HEK293 (cell line): Measurements from ENCODE around the gene MYLK4.

Experiments
- CTCF ChIA-PET: fragments of 350-600 bp; formaldehyde crosslinking; extraction: SDS; loops from one replicate; lab custom pipeline; 2021; ENCODE audit warnings: antibody characterized with exemption; lab: Yijun Ruan, JAX
- POLR2A ChIA-PET: fragments of 300-600 bp; formaldehyde crosslinking; extraction: SDS; loops from one replicate; lab custom pipeline; 2020; ENCODE audit warnings: antibody characterized with exemption, inconsistent platforms; lab: Yijun Ruan, JAX
- H3K27ac ChIP-seq: fragments of 200-500 bp; sonication (Bioruptor generic); 2 replicates; pipeline ENCODE4 v1.5.1; 2014; ENCODE audit warnings: low read depth, low read length, control low read depth, inconsistent platforms; ENCODE audit errors: extremely low read depth
- H3K36me3 ChIP-seq, 2 experiments: fragments of 200-500 bp in 1 of 2; sonication (Bioruptor generic) in 1 of 2; 1 replicate in 1 of 2; 2 replicates in 1 of 2; pipeline ENCODE4 v1.5.1; 2014 to 2017; ENCODE audit warnings: inconsistent platforms in 2 of 2, low read length in 2 of 2; ENCODE audit not compliant: control insufficient read depth in 2 of 2, insufficient read depth in 1 of 2
- H3K4me1 ChIP-seq: fragments of 200-500 bp; sonication (Bioruptor generic); 2 replicates; pipeline ENCODE4 v1.5.1; 2014; ENCODE audit warnings: mild to moderate bottlenecking, low read length, inconsistent platforms; ENCODE audit not compliant: control insufficient read depth, insufficient read depth
- H3K4me3 ChIP-seq: 2 replicates; pipeline ENCODE4 v1.5.1; 2011; ENCODE audit warnings: low read depth, mild to moderate bottlenecking, control low read depth, low read length, moderate library complexity
- H3K9me3 ChIP-seq: fragments of 200-500 bp; sonication (Bioruptor generic); 2 replicates; pipeline ENCODE4 v1.5.1; 2014; ENCODE audit warnings: low read depth, low read length, inconsistent platforms; ENCODE audit not compliant: control insufficient read depth, insufficient read depth
- INSM2 ChIP-seq: fragments of 450-650 bp; formaldehyde crosslinking; IDR thresholded peaks from 2 replicates; pipeline ENCODE4 v1.5.1; 2016; ENCODE audit warnings: missing biosample characterization, missing genetic modification characterization
- SP7 ChIP-seq: fragments of 450-650 bp; formaldehyde crosslinking; IDR thresholded peaks from 2 replicates; pipeline ENCODE4 v1.5.1; 2016; ENCODE audit warnings: missing biosample characterization, missing genetic modification characterization
- ZBTB20 ChIP-seq: fragments of 450-650 bp; formaldehyde crosslinking; IDR thresholded peaks from 2 replicates; pipeline ENCODE4 v1.5.1; 2016; ENCODE audit warnings: missing biosample characterization, missing genetic modification characterization
- ZFP69B ChIP-seq: fragments of 450-650 bp; formaldehyde crosslinking; IDR thresholded peaks from 2 replicates; pipeline ENCODE4 v1.5.1; 2016; ENCODE audit warnings: missing biosample characterization, missing genetic modification characterization
- ZIC2 ChIP-seq: fragments of 450-650 bp; formaldehyde crosslinking; IDR thresholded peaks from 2 replicates; pipeline ENCODE4 v1.5.1; 2016; ENCODE audit warnings: missing biosample characterization, missing genetic modification characterization
- ZNF214 ChIP-seq: fragments of 450-650 bp; formaldehyde crosslinking; IDR thresholded peaks from 2 replicates; pipeline ENCODE4 v1.5.1; 2017; ENCODE audit warnings: missing biosample characterization, mild to moderate bottlenecking, missing genetic modification characterization, borderline replicate concordance
- ZNF341 ChIP-seq: fragments of 450-650 bp; formaldehyde crosslinking; IDR thresholded peaks from 2 replicates; pipeline ENCODE4; 2016; ENCODE audit warnings: low read depth, missing biosample characterization, missing genetic modification characterization
- ZNF366 ChIP-seq: fragments of 450-650 bp; formaldehyde crosslinking; conservative IDR thresholded peaks from 2 replicates; pipeline ENCODE4 v1.5.1; 2016; ENCODE audit warnings: missing biosample characterization, missing genetic modification characterization
- ZNF426 ChIP-seq: fragments of 450-650 bp; formaldehyde crosslinking; IDR thresholded peaks from 2 replicates; pipeline ENCODE4 v1.5.1; 2017; ENCODE audit warnings: missing biosample characterization, missing genetic modification characterization, mild to moderate bottlenecking, inconsistent platforms, moderate library complexity
- ZNF510 ChIP-seq: fragments of 450-650 bp; formaldehyde crosslinking; IDR thresholded peaks from 2 replicates; pipeline ENCODE4 v1.5.1; 2018; ENCODE audit warnings: mild to moderate bottlenecking, missing genetic modification characterization, missing biosample characterization; ENCODE audit not compliant: insufficient replicate concordance
- ZNF623 ChIP-seq: fragments of 450-650 bp; formaldehyde crosslinking; IDR thresholded peaks from 2 replicates; pipeline ENCODE4 v1.5.1; 2016; ENCODE audit warnings: missing biosample characterization, missing genetic modification characterization
- ZNF658 ChIP-seq: fragments of 450-650 bp; formaldehyde crosslinking; IDR thresholded peaks from 2 replicates; pipeline ENCODE4; 2016; ENCODE audit warnings: missing biosample characterization, missing genetic modification characterization
- ZNF785 ChIP-seq: fragments of 450-650 bp; formaldehyde crosslinking; IDR thresholded peaks from 2 replicates; pipeline ENCODE4 v1.5.1; 2016; ENCODE audit warnings: missing biosample characterization, missing genetic modification characterization
- ZNF791 ChIP-seq: fragments of 450-650 bp; formaldehyde crosslinking; IDR thresholded peaks from 2 replicates; pipeline ENCODE4 v1.5.1; 2016; ENCODE audit warnings: missing biosample characterization, missing genetic modification characterization
- ZNF792 ChIP-seq: fragments of 450-650 bp; formaldehyde crosslinking; IDR thresholded peaks from 2 replicates; pipeline ENCODE4 v1.5.1; 2016; ENCODE audit warnings: missing biosample characterization, missing genetic modification characterization
- ZSCAN16 ChIP-seq: fragments of 450-650 bp; formaldehyde crosslinking; IDR thresholded peaks from 2 replicates; pipeline ENCODE4 v1.5.1; 2016; ENCODE audit warnings: missing biosample characterization, missing genetic modification characterization
- TF ChIP-seq, protein P1 (sequence below): fragments of 450-650 bp; formaldehyde crosslinking; IDR thresholded peaks from 2 replicates; pipeline ENCODE4 v1.5.1; 2017; ENCODE audit warnings: missing biosample characterization, missing genetic modification characterization
- TF ChIP-seq, protein P2 (sequence below): fragments of 450-650 bp; formaldehyde crosslinking; IDR thresholded peaks from 2 replicates; pipeline ENCODE4 v1.5.1; 2016; ENCODE audit warnings: missing biosample characterization, missing genetic modification characterization

Gene MYLK4

GRCh38 chr6:2752477-2753109, 1.9 kb upstream of the MYLK4 start (continued):
- TF ChIP-seq, protein P1, sequence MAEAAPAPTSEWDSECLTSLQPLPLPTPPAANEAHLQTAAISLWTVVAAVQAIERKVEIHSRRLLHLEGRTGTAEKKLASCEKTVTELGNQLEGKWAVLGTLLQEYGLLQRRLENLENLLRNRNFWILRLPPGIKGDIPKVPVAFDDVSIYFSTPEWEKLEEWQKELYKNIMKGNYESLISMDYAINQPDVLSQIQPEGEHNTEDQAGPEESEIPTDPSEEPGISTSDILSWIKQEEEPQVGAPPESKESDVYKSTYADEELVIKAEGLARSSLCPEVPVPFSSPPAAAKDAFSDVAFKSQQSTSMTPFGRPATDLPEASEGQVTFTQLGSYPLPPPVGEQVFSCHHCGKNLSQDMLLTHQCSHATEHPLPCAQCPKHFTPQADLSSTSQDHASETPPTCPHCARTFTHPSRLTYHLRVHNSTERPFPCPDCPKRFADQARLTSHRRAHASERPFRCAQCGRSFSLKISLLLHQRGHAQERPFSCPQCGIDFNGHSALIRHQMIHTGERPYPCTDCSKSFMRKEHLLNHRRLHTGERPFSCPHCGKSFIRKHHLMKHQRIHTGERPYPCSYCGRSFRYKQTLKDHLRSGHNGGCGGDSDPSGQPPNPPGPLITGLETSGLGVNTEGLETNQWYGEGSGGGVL (tag by site-specific recombination) = no peak
- TF ChIP-seq ZNF623 (no peak), ZNF366 (tag by site-specific recombination) (no peak), ZNF214 (tag by site-specific recombination) (no peak), INSM2 (tag by site-specific recombination) (no peak), ZIC2 (no peak), ZNF785 (tag by site-specific recombination) (no peak), ZSCAN16 (tag by site-specific recombination) (no peak)
- TF ChIP-seq, protein P2, sequence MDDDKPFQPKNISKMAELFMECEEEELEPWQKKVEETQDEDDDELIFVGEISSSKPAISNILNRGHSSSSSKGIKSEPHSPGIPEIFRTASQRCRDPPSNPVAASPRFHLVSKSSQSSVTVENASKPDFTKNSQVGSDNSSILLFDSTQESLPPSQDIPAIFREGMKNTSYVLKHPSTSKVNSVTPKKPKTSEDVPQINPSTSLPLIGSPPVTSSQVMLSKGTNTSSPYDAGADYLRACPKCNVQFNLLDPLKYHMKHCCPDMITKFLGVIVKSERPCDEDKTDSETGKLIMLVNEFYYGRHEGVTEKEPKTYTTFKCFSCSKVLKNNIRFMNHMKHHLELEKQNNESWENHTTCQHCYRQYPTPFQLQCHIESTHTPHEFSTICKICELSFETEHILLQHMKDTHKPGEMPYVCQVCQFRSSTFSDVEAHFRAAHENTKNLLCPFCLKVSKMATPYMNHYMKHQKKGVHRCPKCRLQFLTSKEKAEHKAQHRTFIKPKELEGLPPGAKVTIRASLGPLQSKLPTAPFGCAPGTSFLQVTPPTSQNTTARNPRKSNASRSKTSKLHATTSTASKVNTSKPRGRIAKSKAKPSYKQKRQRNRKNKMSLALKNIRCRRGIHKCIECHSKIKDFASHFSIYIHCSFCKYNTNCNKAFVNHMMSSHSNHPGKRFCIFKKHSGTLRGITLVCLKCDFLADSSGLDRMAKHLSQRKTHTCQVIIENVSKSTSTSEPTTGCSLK = no peak

DNA sequence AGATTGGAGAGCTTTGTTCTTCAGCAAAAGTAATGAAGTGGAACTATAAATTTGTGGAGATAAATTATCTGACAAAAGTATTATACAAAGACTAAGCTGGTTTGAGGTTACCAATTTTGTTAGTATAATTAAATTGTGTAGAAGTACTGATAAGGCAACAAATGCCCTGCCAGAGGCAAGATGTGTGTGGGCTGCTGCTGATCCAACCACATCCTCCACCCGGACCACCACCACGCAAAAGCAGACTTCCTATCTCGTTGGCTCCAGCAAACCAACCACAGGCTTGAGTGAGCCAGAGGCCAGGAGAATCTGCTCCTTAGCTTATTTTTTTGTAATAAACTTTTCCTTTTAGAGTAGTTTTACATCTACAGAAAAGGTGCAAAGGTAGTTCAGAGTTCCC, 1.1 kb upstream of the MYLK4 start:
- H3K4me3 ChIP-seq = no peak overlapping the region
- TF ChIP-seq ZBTB20 (tag by site-specific recombination) (no peak), SP7 (tag by site-specific recombination) (no peak), ZNF658 (tag by site-specific recombination) (no peak), ZNF792 (tag by site-specific recombination) (no peak), ZNF791 (tag by site-specific recombination) (no peak), ZNF341 (tag by site-specific recombination) (no peak), ZNF510 (no peak), ZNF426 (no peak), ZFP69B (tag by site-specific recombination) (no peak)
- no peaks in the 10 kb centered on the region for H3K9me3 ChIP-seq
- H3K27ac ChIP-seq = no peak overlapping the region
- ChIA-PET POLR2A (interaction anchor here (0.7 to 1.1 kb wide), 2 partner anchors 13 to 15 kb away, joined by 3 read pairs; partner anchors contain the start of gene WRNIP1), CTCF (interaction anchor here (0.7 to 9.5 kb wide), 9 partner anchors 8 to 1156 kb away, joined by 3 to 212 read pairs (median 6); no protein-coding TSS in a partner anchor)
- no peaks in the 10 kb centered on the region for H3K36me3 ChIP-seq
- H3K4me1 ChIP-seq = peaks cover 6% of the 10 kb centered on the region
